Glutamatergic neuron (in vitro differentiated cells): ENCODE measurements around the gene KLRK1. TPM values are rescaled to one million over a fixed set of nuclear protein-coding genes. Genes with fewer than 3 reads are reported as not detected.
"Not testable (repeated sequence)": the region's sequence is repeated elsewhere in the genome, so short reads cannot be mapped to it uniquely, and the experiment has no call there.

Source experiments
- DNase-seq: peaks from one replicate; pipeline ENCODE4 v3.0.0; 2022
- H3K27ac Mint-ChIP-seq: one replicate; pipeline ENCODE4 v1.8.0; 2020; ENCODE audit warnings: mild to moderate bottlenecking, mixed read lengths, inconsistent platforms; ENCODE audit not compliant: unreplicated experiment
- H3K27me3 Mint-ChIP-seq: one replicate; pipeline ENCODE4 v1.8.0; 2020; ENCODE audit warnings: mild to moderate bottlenecking, moderate library complexity, mixed read lengths, inconsistent platforms; ENCODE audit not compliant: unreplicated experiment
- H3K36me3 Mint-ChIP-seq: one replicate; pipeline ENCODE4 v1.8.0; 2020; ENCODE audit warnings: mild to moderate bottlenecking, mixed read lengths, inconsistent platforms; ENCODE audit not compliant: unreplicated experiment
- H3K4me1 Mint-ChIP-seq: one replicate; pipeline ENCODE4 v1.8.0; 2020; ENCODE audit warnings: mild to moderate bottlenecking, low read depth, mixed read lengths, inconsistent platforms; ENCODE audit not compliant: unreplicated experiment
- H3K4me3 Mint-ChIP-seq: one replicate; pipeline ENCODE4 v1.8.0; 2020; ENCODE audit warnings: mild to moderate bottlenecking, mixed read lengths, inconsistent platforms; ENCODE audit not compliant: unreplicated experiment
- H3K9me3 Mint-ChIP-seq: one replicate; pipeline ENCODE4 v1.8.0; 2020; ENCODE audit warnings: mild to moderate bottlenecking, moderate library complexity, mixed read lengths, inconsistent platforms; ENCODE audit not compliant: unreplicated experiment
- total RNA-seq: library from RNA; stranded (reverse); fragmentation: NEBNext Ultra II Directional; extraction: Animal tissue kit (Norgen Biotek cat#: 25700); gene quantifications from one replicate; pipeline ENCODE4 v1.2.1, GENCODE V29; 2021; ENCODE audit not compliant: unreplicated experiment
- TF ChIP-seq, protein P1 (sequence below): fragments of 200-600 bp; sonication (generic); IDR thresholded peaks from one replicate; pipeline ENCODE4 v1.5.0; 2021; ENCODE audit not compliant: partially characterized antibody, unreplicated experiment

Gene KLRK1
- total RNA-seq, 1 donor from 2014 or later, result not detected

- no peaks in the 10 kb centered on the region for H3K36me3 Mint-ChIP-seq
- H3K27ac Mint-ChIP-seq, result no peak overlapping the region
- H3K4me3 Mint-ChIP-seq, result no peak overlapping the region
- no peaks in the 10 kb centered on the region for H3K9me3 Mint-ChIP-seq
- no peaks in the 10 kb centered on the region for H3K4me1 Mint-ChIP-seq
- TF ChIP-seq, protein P1, sequence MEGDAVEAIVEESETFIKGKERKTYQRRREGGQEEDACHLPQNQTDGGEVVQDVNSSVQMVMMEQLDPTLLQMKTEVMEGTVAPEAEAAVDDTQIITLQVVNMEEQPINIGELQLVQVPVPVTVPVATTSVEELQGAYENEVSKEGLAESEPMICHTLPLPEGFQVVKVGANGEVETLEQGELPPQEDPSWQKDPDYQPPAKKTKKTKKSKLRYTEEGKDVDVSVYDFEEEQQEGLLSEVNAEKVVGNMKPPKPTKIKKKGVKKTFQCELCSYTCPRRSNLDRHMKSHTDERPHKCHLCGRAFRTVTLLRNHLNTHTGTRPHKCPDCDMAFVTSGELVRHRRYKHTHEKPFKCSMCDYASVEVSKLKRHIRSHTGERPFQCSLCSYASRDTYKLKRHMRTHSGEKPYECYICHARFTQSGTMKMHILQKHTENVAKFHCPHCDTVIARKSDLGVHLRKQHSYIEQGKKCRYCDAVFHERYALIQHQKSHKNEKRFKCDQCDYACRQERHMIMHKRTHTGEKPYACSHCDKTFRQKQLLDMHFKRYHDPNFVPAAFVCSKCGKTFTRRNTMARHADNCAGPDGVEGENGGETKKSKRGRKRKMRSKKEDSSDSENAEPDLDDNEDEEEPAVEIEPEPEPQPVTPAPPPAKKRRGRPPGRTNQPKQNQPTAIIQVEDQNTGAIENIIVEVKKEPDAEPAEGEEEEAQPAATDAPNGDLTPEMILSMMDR, result no peak
- H3K27me3 Mint-ChIP-seq, result no peaks in the 10 kb centered on the region
- DNase-seq, result no peak
Measured at GRCh38 chr12:10393291-10393690, 3.5 kb upstream of the KLRK1 start.

- TF ChIP-seq, protein P1, result no peak
- DNase-seq, result no peak
- Mint-ChIP-seq H3K27ac (no peak overlapping the region), H3K27me3 (no peaks in the 10 kb centered on the region), H3K4me3 (no peak overlapping the region), H3K4me1 (no peaks in the 10 kb centered on the region), H3K36me3 (no peaks in the 10 kb centered on the region), H3K9me3 (no peaks in the 10 kb centered on the region)
Measured at GRCh38 chr12:10392394-10392930, 2.6 kb upstream of the KLRK1 start.

DNA sequence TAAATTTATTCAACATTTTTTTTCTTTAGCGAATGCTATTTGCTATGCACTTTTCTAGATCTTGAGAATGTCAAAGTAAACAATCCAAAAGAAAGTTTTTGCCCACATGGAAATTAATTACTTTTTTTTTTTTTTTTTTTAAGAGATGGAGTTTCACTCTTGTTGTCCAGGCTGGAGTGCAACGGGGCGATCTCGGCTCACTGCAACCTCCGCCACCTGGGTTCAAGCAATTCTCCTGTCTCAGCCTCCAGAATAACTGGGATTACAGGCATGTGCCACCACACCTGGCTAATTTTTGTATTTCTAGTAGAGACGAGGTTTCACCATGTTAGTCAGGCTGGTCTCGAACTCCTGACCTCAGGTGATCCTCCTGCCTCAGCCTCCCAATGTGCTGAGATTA is 1.1 kb upstream of the KLRK1 start:
- not testable (repeated sequence) for H3K4me3 Mint-ChIP-seq, DNase-seq, H3K9me3 Mint-ChIP-seq, H3K27ac Mint-ChIP-seq, H3K4me1 Mint-ChIP-seq, H3K27me3 Mint-ChIP-seq, H3K36me3 Mint-ChIP-seq

DNA sequence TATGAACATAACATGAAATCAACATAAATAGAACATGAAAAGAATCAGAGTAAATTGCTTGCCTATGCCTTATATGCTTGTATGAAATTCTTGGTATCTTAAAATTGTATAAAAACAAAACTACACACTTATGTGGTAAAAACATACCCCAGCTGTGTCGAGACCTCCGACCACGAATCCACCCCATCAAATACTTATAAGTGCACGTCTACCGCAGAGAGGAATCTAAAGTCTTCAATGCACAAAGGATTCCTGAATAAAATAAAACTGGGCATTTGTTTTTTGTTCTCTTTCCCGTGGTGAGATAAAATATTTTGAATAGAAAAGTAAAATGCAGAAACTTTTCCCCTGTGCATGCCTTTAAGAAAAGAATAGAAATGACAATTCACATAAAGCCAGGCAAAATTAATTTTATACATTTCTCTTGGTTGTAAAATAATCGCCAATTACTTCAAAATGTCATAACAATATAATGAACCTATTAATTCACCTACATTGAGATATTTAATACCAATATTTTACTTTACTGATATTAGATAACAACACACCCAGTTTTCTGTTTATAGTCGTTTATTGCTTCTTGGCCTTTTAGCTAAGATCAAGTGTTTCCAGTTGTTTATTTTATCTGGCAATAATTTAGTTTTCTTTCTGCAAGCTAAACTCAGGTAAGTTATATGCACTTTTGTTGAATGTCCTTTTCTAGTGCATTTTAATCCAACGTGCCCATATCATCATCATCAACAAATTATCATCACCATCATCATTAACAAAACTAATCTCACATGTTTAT is 1.0 kb downstream of the KLRK1 start:
- DNase-seq, result no peak
- H3K9me3 Mint-ChIP-seq, result no peaks in the 10 kb centered on the region

GRCh38 chr12:10387498-10387897 is 2.3 kb downstream of the KLRK1 start:
- not testable (repeated sequence) for H3K36me3 Mint-ChIP-seq, DNase-seq, H3K4me1 Mint-ChIP-seq

More for the DNA sequence above, 1.0 kb downstream of the KLRK1 start:
- Mint-ChIP-seq H3K4me1 (no peaks in the 10 kb centered on the region), H3K27ac (no peak overlapping the region), H3K4me3 (no peak overlapping the region), H3K27me3 (no peaks in the 10 kb centered on the region), H3K36me3 (no peaks in the 10 kb centered on the region)
- TF ChIP-seq, protein P1, result no peak

DNA sequence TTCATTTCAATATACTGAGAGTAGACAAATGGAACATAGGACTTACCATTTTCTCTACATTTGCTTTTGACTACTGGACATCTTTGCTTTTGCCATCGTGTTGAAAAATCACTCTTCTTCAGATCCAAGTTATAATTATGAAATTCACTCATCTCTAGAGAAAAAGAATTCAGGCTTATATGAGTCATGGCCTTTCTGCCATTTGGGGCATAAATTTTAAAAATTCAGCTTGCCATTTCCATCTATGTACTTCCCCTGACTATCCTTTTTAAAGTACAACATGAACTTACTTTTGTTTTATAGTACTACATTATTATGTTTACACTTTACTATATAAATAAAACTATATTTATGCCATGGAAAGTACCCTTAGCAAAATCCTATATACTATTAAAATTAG is 3.0 kb downstream of the KLRK1 start:
- no peak for DNase-seq
- no peaks in the 10 kb centered on the region for H3K4me1 Mint-ChIP-seq
- no peaks in the 10 kb centered on the region for H3K27me3 Mint-ChIP-seq
- H3K27ac Mint-ChIP-seq, result no peak overlapping the region
- H3K36me3 Mint-ChIP-seq, result no peaks in the 10 kb centered on the region
- no peaks in the 10 kb centered on the region for H3K9me3 Mint-ChIP-seq
- H3K4me3 Mint-ChIP-seq, result no peak overlapping the region
- TF ChIP-seq, protein P1, result no peak

More at GRCh38 chr12:10387498-10387897, 2.3 kb downstream of the KLRK1 start:
- H3K4me3 Mint-ChIP-seq, H3K27ac Mint-ChIP-seq, H3K9me3 Mint-ChIP-seq, H3K27me3 Mint-ChIP-seq: not testable (repeated sequence)
